ENCODE results near the gene TMPRSS3.

The TMPRSS3 gene

GRCh38 chr21:42395905-42396651 lies at the start of gene TMPRSS3:
TSS of gene TMPRSS3 (minus strand) at chr21:42396052. CDS start at chr21:42395417, 635 bp downstream.
- DNase-seq, result no peak

GRCh38 chr21:42445311-42445710 lies 49.5 kb upstream of the TMPRSS3 start:
- DNase-seq, result no peak

- no peak for DNase-seq
Measured at GRCh38 chr21:42444745-42445059, 48.9 kb upstream of the TMPRSS3 start.

GRCh38 chr21:42443876-42444744 lies 48.3 kb upstream of the TMPRSS3 start:
- no peak for DNase-seq

GRCh38 chr21:42443181-42443785 lies 47.4 kb upstream of the TMPRSS3 start:
- DNase-seq, result no peak

- DNase-seq, result no peak
Measured at GRCh38 chr21:42441963-42442362, 46.1 kb upstream of the TMPRSS3 start.

GRCh38 chr21:42440187-42440792 lies 44.4 kb upstream of the TMPRSS3 start:
- DNase-seq, result no peak

- no peak for DNase-seq
Measured at GRCh38 chr21:42439284-42440186, 43.7 kb upstream of the TMPRSS3 start.

- DNase-seq, result no peak
Measured at GRCh38 chr21:42438316-42439205, 42.7 kb upstream of the TMPRSS3 start.

GRCh38 chr21:42437786-42438185 lies 41.9 kb upstream of the TMPRSS3 start:
- no peak for DNase-seq

- no peak for DNase-seq
Measured at GRCh38 chr21:42436914-42437313, 41.1 kb upstream of the TMPRSS3 start.

- DNase-seq, result no peak
Measured at GRCh38 chr21:42435833-42436232, 40.0 kb upstream of the TMPRSS3 start.

GRCh38 chr21:42435401-42435800 lies 39.5 kb upstream of the TMPRSS3 start:
- DNase-seq, result no peak

- DNase-seq, result no peak
Measured at GRCh38 chr21:42434884-42435283, 39.0 kb upstream of the TMPRSS3 start.

- no peak for DNase-seq
Measured at GRCh38 chr21:42433946-42434551, 38.2 kb upstream of the TMPRSS3 start.

GRCh38 chr21:42432695-42433094 lies 36.8 kb upstream of the TMPRSS3 start:
- no peak for DNase-seq

GRCh38 chr21:42431196-42431595 lies 35.3 kb upstream of the TMPRSS3 start:
- DNase-seq, result no peak

GRCh38 chr21:42430521-42430920 lies 34.7 kb upstream of the TMPRSS3 start:
- DNase-seq, result no peak

- DNase-seq, result no peak
Measured at GRCh38 chr21:42429856-42430255, 34.0 kb upstream of the TMPRSS3 start.

GRCh38 chr21:42429021-42429420 lies 33.2 kb upstream of the TMPRSS3 start:
- no peak for DNase-seq
